ENCODE data around the gene PPM1H.

- TF ChIP-seq CTCF (IDR thresholded peaks at IDR 0.05; ENCODE audit: low read depth, low read length) (no peak), EZH2phosphoT487 (IDR thresholded peaks at IDR 0.05; ENCODE audit: low read depth) (no peak)
Observed at GRCh38 chr12:62827855-62828254, 107.1 kb downstream of the PPM1H start.

All from OCI-LY3 (cell line).